Airway epithelial cell (primary cell): ENCODE data around the gene TNIP3. TPM values are rescaled to one million over a fixed set of nuclear protein-coding genes. Genes with fewer than 3 reads are reported as not detected.

ENCODE experiments used
- total RNA-seq: library from RNA; depleted of rRNA; stranded (reverse); fragments of >200 nt; gene quantifications from 2 replicates; pipeline ENCODE4 v1.2.3, GENCODE V29; 2015

Gene TNIP3
- not detected in 2 replicates for total RNA-seq

DNA sequence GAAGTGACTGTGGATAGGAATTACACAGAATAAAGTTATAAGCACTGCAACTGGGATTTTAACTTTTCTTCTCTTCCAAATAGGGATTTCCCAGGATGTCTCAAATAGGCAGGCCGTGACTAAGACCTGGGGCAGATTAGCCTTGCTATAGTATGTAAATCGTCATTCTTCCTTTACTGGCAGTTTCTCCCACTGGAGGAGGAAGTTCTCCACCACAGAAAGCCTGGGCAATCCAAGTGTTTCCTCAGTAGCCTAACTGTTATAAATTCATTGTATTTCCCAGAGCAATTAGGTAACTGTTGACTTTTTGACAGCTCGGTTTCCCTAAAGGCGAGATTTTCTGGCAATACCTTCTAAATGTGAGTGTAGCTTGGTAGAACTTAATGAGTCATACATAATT lies at the start of gene TNIP3:
TSS of gene TNIP3 (minus strand) at position 31 of the 400 bp plus-strand sequence. CDS start 196 bp downstream, outside the sequence.

Other genes starting within 250 kb of the TNIP3 start
- gene PRDM5, start 241.6 kb downstream of the TNIP3 start, total RNA-seq, result 2.1 and 3.1 TPM in 2 replicates
- gene NDNF, start 91.8 kb downstream of the TNIP3 start, total RNA-seq, result 0.09 TPM in 1 of 2 replicates, not detected in the other
- gene QRFPR, start 216.7 kb upstream of the TNIP3 start, total RNA-seq, result 2.0 and 2.4 TPM in 2 replicates